Stomach smooth muscle (tissue), 2 donors: ENCODE data around the gene CLPTM1L.

Experiments
- H3K27ac ChIP-seq: one replicate; pipeline ENCODE4 v1.7.0; 2013; ENCODE audit warnings: mild to moderate bottlenecking, low read length, inconsistent platforms
- H3K27me3 ChIP-seq, 2 donors: one replicate each; pipeline ENCODE4 v1.7.0; 2013; ENCODE audit warnings: low read length in 2 of 2; ENCODE audit not compliant: insufficient read depth in 2 of 2, control insufficient read depth in 1 of 2
- H3K36me3 ChIP-seq, 2 donors: one replicate each; pipeline ENCODE4 v1.7.0; 2013; ENCODE audit warnings: low read length in 2 of 2; ENCODE audit not compliant: control insufficient read depth in 2 of 2, insufficient read depth in 2 of 2
- H3K4me1 ChIP-seq: one replicate; pipeline ENCODE4 v1.7.0; 2013; ENCODE audit warnings: low read length; ENCODE audit not compliant: control insufficient read depth, insufficient read depth
- H3K4me3 ChIP-seq, 2 donors: one replicate each; pipeline ENCODE4 v1.7.0; 2013; ENCODE audit warnings: low read length in 2 of 2
- H3K9ac ChIP-seq, 2 donors: one replicate each; pipeline ENCODE4 v1.7.0; 2013; ENCODE audit warnings: low read length in 2 of 2, mild to moderate bottlenecking in 1 of 2
- H3K9me3 ChIP-seq, 2 donors: one replicate each; pipeline ENCODE4 v1.7.0; 2013; ENCODE audit warnings: low read length in 2 of 2; ENCODE audit not compliant: control insufficient read depth in 2 of 2
- donor health status: healthy.
- donor health status: Pancreatic carcinoma.

The CLPTM1L gene

DNA sequence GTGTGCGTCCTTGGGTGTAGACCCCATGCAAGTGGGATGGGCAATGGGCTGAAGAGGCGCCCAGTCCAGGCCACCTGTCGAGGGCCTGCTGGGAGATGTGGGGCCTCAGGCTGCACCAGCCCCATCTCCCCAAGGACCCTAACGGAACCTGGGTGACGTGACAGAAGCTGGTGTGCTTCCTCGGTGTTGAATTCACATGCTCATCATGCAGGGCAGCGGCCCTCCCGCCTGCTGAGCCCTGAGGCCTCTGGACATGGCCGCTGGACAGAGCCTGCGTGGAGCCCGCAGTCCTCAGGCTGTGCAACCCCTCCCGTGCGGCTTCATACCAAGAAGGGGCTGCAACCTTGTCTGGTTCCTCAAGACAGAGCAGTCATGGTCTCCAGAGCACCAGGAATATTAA is 76.8 kb downstream of the CLPTM1L start:
- Histone ChIP-seq H3K27me3 (no peaks in the 10 kb centered on the region), H3K36me3 (no peaks in the 10 kb centered on the region), H3K27ac (no peak overlapping the region), H3K9ac (no peak overlapping the region), H3K4me3 (no peak overlapping the region), H3K4me1 (no peaks in the 10 kb centered on the region), H3K9me3 (peaks cover 0 to 4% of the 10 kb centered on the region in 2 donors)
